Measurements from ENCODE around the gene PCMT1. TPM values are rescaled to one million over a fixed set of nuclear protein-coding genes. Genes with fewer than 3 reads are reported as not detected.

The PCMT1 gene
- total and polyA plus RNA-seq, 12 donors: 15.9 to 113 (median 61.4) TPM

GRCh38 chr6:149855741-149856140, 106.2 kb downstream of the PCMT1 start:
- TF ChIP-seq CTCF (IDR thresholded peaks at IDR 0.05): no peak
- no peak for TF ChIP-seq POLR2A (IDR thresholded peaks at IDR 0.05)
- Histone ChIP-seq H3K9me3 (replicated peaks in 1 of 3) (no peaks in the 10 kb centered on the region), H3K4me3 (no peak overlapping the region), H3K27me3 (no peaks in the 10 kb centered on the region), H3K36me3 (replicated peaks in 1 of 2) (no peaks in the 10 kb centered on the region), H3K27ac (no peak overlapping the region), H3K4me1 (replicated peaks in 1 of 2) (peaks cover 0 to 14% of the 10 kb centered on the region in 2 donors)
- no peak for DNase-seq
- intact Hi-C loops (cut with DNase I): no loop called here
- WGBS, 4 donors: 83 to 91% (median 86%) methylated on average over 2 of the region's 2 CpGs

GRCh38 chr6:149856256-149856994, 106.9 kb downstream of the PCMT1 start:
- peaks cover 0 to 19% of the 10 kb centered on the region in 2 donors for H3K4me1 ChIP-seq (replicated peaks in 1 of 2)
- 88 to 91% (median 90%) methylated on average over 10 of the region's 10 CpGs for WGBS, 4 donors

GRCh38 chr6:149857541-149857940, 108.0 kb downstream of the PCMT1 start:
- H3K4me1 ChIP-seq (replicated peaks in 1 of 2): peaks cover under 1 to 27% of the 10 kb centered on the region in 2 donors
- intact Hi-C loops (cut with DNase I): no loop called here
- H3K27ac ChIP-seq: no peak overlapping the region
- TF ChIP-seq CTCF (IDR thresholded peaks at IDR 0.05): no peak
- TF ChIP-seq POLR2A (IDR thresholded peaks at IDR 0.05): no peak
- H3K9me3 ChIP-seq (replicated peaks in 1 of 3): no peaks in the 10 kb centered on the region
- 93 to 96% (median 95%) methylated on average over 5 of the region's 5 CpGs for WGBS, 4 donors
- DNase-seq: no peak
- H3K36me3 ChIP-seq (replicated peaks in 1 of 2): no peaks in the 10 kb centered on the region
- no peaks in the 10 kb centered on the region for H3K27me3 ChIP-seq
- H3K4me3 ChIP-seq: no peak overlapping the region

More at GRCh38 chr6:149856256-149856994, 106.9 kb downstream of the PCMT1 start:
- Histone ChIP-seq H3K4me3 (no peak overlapping the region), H3K27me3 (no peaks in the 10 kb centered on the region), H3K36me3 (replicated peaks in 1 of 2) (no peaks in the 10 kb centered on the region), H3K9me3 (replicated peaks in 1 of 3) (no peaks in the 10 kb centered on the region), H3K27ac (no peak overlapping the region)
- DNase-seq: no peak
- TF ChIP-seq POLR2A (IDR thresholded peaks at IDR 0.05) (no peak), CTCF (IDR thresholded peaks at IDR 0.05) (no peak)
- intact Hi-C loops (cut with DNase I): no loop called here

GRCh38 chr6:149859368-149859767, 109.8 kb downstream of the PCMT1 start:
- Histone ChIP-seq H3K9me3 (replicated peaks in 1 of 3) (no peaks in the 10 kb centered on the region), H3K36me3 (replicated peaks in 1 of 2) (no peaks in the 10 kb centered on the region), H3K27ac (no peak overlapping the region), H3K4me3 (no peak overlapping the region), H3K27me3 (no peaks in the 10 kb centered on the region), H3K4me1 (replicated peaks in 1 of 2) (peaks cover 3 to 29% of the 10 kb centered on the region in 2 donors)
- intact Hi-C loops (cut with DNase I): no loop called here
- TF ChIP-seq CTCF (IDR thresholded peaks at IDR 0.05) (no peak), POLR2A (IDR thresholded peaks at IDR 0.05) (no peak)
- no peak for DNase-seq
- WGBS, 4 donors: 75 to 90% (median 82%) methylated on average over 7 of the region's 7 CpGs

All from adrenal gland (tissue), 12 donors.